Peyer's patch (tissue), 4 donors: ENCODE results near the gene FBXO48.

Experiments
- POLR2A ChIP-seq, 2 donors: fragments of 450-650 bp; IDR thresholded peaks; one replicate each; pipeline ENCODE4 v1.5.1; 2017; ENCODE audit warnings: antibody characterized with exemption in 2 of 2, mild to moderate bottlenecking in 2 of 2, moderate library complexity in 2 of 2
- TF ChIP-seq, protein P1 (sequence below), 6 experiments: fragments of 450-650 bp in 4 of 6; fragments of 200-600 bp in 2 of 6; sonication (generic) in 1 of 6; IDR thresholded peaks; one replicate each; pipeline ENCODE4 v1.5.1; 2017 to 2019; ENCODE audit warnings: antibody characterized with exemption in 6 of 6, mild to moderate bottlenecking in 3 of 6, moderate library complexity in 1 of 6

DNA sequence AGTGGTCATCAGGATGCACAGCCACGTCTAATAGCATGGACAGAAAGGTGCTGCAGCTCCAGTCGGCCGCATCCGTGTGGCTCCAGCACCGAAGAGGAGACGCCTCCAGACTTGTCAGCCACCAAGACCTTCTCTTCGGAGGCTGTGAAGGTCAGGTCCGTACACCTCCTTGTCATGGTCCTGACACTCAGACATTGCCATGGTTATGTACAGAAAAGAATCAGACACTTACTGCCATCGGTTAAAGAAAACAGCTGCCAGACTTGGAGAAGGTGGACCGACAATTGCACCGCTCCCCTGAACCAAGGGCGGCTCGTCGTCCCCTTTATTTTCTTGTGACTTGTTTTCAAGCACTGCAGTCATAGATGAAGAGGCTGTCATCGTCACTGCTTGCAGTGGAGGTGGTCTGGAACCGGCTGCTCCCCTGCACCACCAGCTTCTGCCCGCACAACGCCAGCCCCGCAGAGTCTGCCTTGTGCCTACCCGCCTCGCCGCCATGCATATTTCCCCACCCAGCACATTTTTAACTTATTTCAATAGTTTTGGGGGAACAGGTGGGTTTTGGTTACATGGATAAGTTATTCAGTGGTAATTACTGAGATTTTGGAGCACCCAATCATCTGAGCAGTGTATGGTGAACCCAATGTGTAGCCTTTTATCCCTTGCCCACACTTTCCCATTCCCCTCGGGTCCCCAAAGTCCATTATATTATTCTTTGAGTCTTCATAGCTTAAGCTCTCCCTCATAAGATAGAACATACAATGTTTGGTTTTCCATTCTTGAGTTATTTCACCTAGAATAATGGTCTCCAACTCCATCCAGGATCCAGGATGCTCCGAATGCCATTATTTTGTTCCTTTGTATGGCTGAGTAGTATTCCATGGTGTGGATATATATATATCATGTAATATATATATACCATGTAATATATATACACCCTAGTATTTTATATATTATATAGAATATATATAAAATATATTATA is 18.1 kb downstream of the FBXO48 start:
- TF ChIP-seq, protein P1, sequence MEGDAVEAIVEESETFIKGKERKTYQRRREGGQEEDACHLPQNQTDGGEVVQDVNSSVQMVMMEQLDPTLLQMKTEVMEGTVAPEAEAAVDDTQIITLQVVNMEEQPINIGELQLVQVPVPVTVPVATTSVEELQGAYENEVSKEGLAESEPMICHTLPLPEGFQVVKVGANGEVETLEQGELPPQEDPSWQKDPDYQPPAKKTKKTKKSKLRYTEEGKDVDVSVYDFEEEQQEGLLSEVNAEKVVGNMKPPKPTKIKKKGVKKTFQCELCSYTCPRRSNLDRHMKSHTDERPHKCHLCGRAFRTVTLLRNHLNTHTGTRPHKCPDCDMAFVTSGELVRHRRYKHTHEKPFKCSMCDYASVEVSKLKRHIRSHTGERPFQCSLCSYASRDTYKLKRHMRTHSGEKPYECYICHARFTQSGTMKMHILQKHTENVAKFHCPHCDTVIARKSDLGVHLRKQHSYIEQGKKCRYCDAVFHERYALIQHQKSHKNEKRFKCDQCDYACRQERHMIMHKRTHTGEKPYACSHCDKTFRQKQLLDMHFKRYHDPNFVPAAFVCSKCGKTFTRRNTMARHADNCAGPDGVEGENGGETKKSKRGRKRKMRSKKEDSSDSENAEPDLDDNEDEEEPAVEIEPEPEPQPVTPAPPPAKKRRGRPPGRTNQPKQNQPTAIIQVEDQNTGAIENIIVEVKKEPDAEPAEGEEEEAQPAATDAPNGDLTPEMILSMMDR (IDR thresholded peaks at IDR 0.05) = no peak
- TF ChIP-seq POLR2A (IDR thresholded peaks at IDR 0.05) = no peak
